ENCODE measurements around the gene TLCD3A. TPM values are rescaled to one million over a fixed set of nuclear protein-coding genes. Genes with fewer than 3 reads are reported as not detected.
A peak's percentile ranks its signal among the peaks of the same experiment; 100 is the strongest.

Gene TLCD3A
- total and polyA plus RNA-seq, 2 of the 4 experiments (the other 2 are of a cell fraction) = 15.2 to 35.0 TPM

- in situ Hi-C loops (cut with MboI; ENCODE audit: low sequenced_read_pairs) = no loop called here
- peak within 1 kb of the TSS; percentile 70 for H4K91ac ChIP-seq (ENCODE audit: insufficient read depth, low read depth, low read length)
- peak; percentile 54 for TF ChIP-seq RAD21 (IDR thresholded peaks at IDR 0.05; ENCODE audit: low read length)
- TF ChIP-seq SMC3 (IDR thresholded peaks at IDR 0.05; ENCODE audit: low read depth, low read length) = peak; percentile 56
- no peak for TF ChIP-seq CHD1 (IDR thresholded peaks at IDR 0.05; ENCODE audit: low read depth, low read length)
- peak; percentile 47; the same call in 1 of the 2 replicates for TF ChIP-seq MXI1 (IDR thresholded peaks at IDR 0.05; ENCODE audit: borderline replicate concordance, low read depth, low read length)
- peak; percentile 92 for TF ChIP-seq CTCF (conservative IDR thresholded peaks at IDR 0.05; ENCODE audit: low read depth, low read length)
- TF ChIP-seq MAFK (IDR thresholded peaks at IDR 0.05; ENCODE audit: low read depth, low read length) = no peak
- TF ChIP-seq CEBPB (IDR thresholded peaks at IDR 0.05; ENCODE audit: low read depth, low read length) = no peak
- TF ChIP-seq ELK1 (IDR thresholded peaks at IDR 0.05; ENCODE audit: borderline replicate concordance, low read depth, low read length) = no peak
- peak; percentile 70 for TF ChIP-seq POLR2A (IDR thresholded peaks at IDR 0.05; ENCODE audit: low read depth, low read length)
- no peak for TF ChIP-seq USF2 (IDR thresholded peaks at IDR 0.05; ENCODE audit: low read depth, low read length)
- no peak for TF ChIP-seq FOS (IDR thresholded peaks at IDR 0.05; ENCODE audit: low read depth, low read length)
- no peak for TF ChIP-seq RFX5 (IDR thresholded peaks at IDR 0.05; ENCODE audit: low read depth, low read length)
- no peak for TF ChIP-seq NFE2L2 (IDR thresholded peaks at IDR 0.05; ENCODE audit: low read depth, low read length)
- TF ChIP-seq RCOR1 (IDR thresholded peaks at IDR 0.05; ENCODE audit: insufficient replicate concordance, low read length) = no peak
- no peak for TF ChIP-seq BHLHE40 (IDR thresholded peaks at IDR 0.05; ENCODE audit: low read depth, low read length)
Measured at GRCh38 chr17:752002-752619, 19.7 kb downstream of the TLCD3A start, which contains the start of gene GEMIN4. Gene GEMIN4 (minus strand): TSS chr17:752264. CDS start chr17:752142, 122 bp downstream.

More at GRCh38 chr17:752002-752619, 19.7 kb downstream of the TLCD3A start, which contains the start of gene GEMIN4:
- Histone ChIP-seq H2BK20ac (ENCODE audit: low read depth, low read length) (no peak within 1 kb of the TSS), H2AK5ac (ENCODE audit: low read depth, low read length) (peak within 1 kb of the TSS; percentile 59), H2BK5ac (ENCODE audit: low read depth, low read length, poor library complexity, severe bottlenecking) (peak within 1 kb of the TSS; percentile 57), H2AFZ (replicated peaks; ENCODE audit: low read length, poor library complexity) (peak within 1 kb of the TSS; percentile 99), H3K14ac (replicated peaks; ENCODE audit: low read depth, low read length) (peak within 1 kb of the TSS; percentile 95), H3K9ac (ENCODE audit: low read depth, low read length) (peak within 1 kb of the TSS; percentile 84), H3K4ac (ENCODE audit: low read depth, low read length) (peak within 1 kb of the TSS; percentile 91), H4K8ac (ENCODE audit: low read depth in 2 of 2, low read length in 2 of 2) (peak within 1 kb of the TSS; percentile 95 to 96), H4K20me1 (ENCODE audit: insufficient read depth, low read length) (peaks cover 7% of the 10 kb centered on the region; the same call in 1 of the 2 replicates), H3K27me3 (ENCODE audit: control insufficient read depth, insufficient read depth, low read length) (no peaks in the 10 kb centered on the region), H3K79me1 (ENCODE audit: low read depth in 1 of 2, low read length in 2 of 2) (peaks cover 23 to 43% of the 10 kb centered on the region in 2 experiments), H3K36me3 (ENCODE audit: control insufficient read depth, insufficient read depth, low read length) (peaks cover 17% of the 10 kb centered on the region), H3K4me3 (ENCODE audit: insufficient read depth, low read depth, low read length) (peak within 1 kb of the TSS; percentile 88), H3K9me1 (ENCODE audit: insufficient read depth, low read length) (peaks cover 17% of the 10 kb centered on the region), H4K5ac (ENCODE audit: low read depth, low read length) (peak within 1 kb of the TSS; percentile 80), H2BK15ac (ENCODE audit: low read depth, low read length) (no peak within 1 kb of the TSS), H2BK120ac (ENCODE audit: low read depth, low read length) (peak within 1 kb of the TSS; percentile 13), H2AK9ac (replicated peaks; ENCODE audit: low read depth, low read length, poor library complexity) (peak within 1 kb of the TSS; percentile 98), H3K9me3 (ENCODE audit: control insufficient read depth, insufficient read depth, low read length) (no peaks in the 10 kb centered on the region), H3K18ac (ENCODE audit: low read depth, low read length) (peak within 1 kb of the TSS; percentile 32; the same call in 1 of the 2 replicates), H3K27ac (ENCODE audit: insufficient read depth, low read length) (peak within 1 kb of the TSS; percentile 57), H3K56ac (ENCODE audit: extremely low read depth, insufficient read depth, low read length) (no peak within 1 kb of the TSS; the same call in none of the 2 replicates), H3K23ac (ENCODE audit: low read depth, low read length) (peak within 1 kb of the TSS; percentile 82), H3K4me2 (ENCODE audit: low read depth, low read length) (peak within 1 kb of the TSS; percentile 98), H3K4me1 (ENCODE audit: control insufficient read depth, insufficient read depth, low read length) (peaks cover 10% of the 10 kb centered on the region)
- WGBS, 2 experiments (ENCODE audit: extremely low coverage in 2 of 2, insufficient read length in 1 of 2) = 0% methylated on average over 43 of the region's 87 CpGs; no CpG with 5 or more reads in 1 of the 2 experiments
- dilution Hi-C loops (cut with HindIII; ENCODE audit: low sequenced_read_pairs, unreplicated experiment) = no loop called here
- POLR2A ChIA-PET (ENCODE audit: unreplicated experiment) = no interaction called here
- intact Hi-C loops (cut with micrococcal nuclease) = no loop called here
- ATAC-seq (ENCODE audit: low read depth) = peak; percentile 88
- CTCF ChIA-PET = interaction anchor here (0.7 to 1.3 kb wide), 2 partner anchors 13 to 245 kb away, joined by 3 to 4 read pairs; partner anchors contain the start of gene TIMM22
- BruUV-seq (replicated peaks) = no TSS peak
- DNase-seq = peak; percentile 81
